ENCODE results near the gene OSBPL6.

DNA sequence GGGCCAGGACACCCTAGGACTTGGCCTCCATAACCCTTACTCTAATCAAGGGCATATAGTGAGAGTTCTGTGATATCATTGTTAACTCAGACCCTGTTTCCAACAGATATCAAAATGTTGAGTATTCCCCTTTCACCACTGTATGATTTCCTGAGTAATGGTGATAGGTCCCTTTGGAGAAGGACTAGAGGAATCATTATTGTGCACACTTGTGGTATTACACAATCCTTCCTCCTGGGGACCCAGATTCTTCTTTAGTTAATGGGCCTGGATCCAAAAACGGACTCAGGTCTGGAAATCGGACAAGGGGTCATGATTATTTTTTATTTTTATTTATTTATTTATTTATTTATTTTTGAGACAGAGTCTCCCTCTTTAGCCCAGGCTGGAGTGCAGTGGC, 233.1 kb downstream of the OSBPL6 start:
- TF ChIP-seq POLR2A (IDR thresholded peaks at IDR 0.05) (no peak), CTCF (IDR thresholded peaks at IDR 0.05) (no peak)

All from esophagus squamous epithelium (tissue), 4 donors.